ENCODE results near the gene REN. TPM values are rescaled to one million over a fixed set of nuclear protein-coding genes. Genes with fewer than 3 reads are reported as not detected.

Gene REN
- total and polyA plus RNA-seq, 2 of the 13 experiments (the other 11 are each of a cell fraction or from before 2014, with no cell fraction given), result not detected

- TF ChIP-seq ZNF317 (CRISPR knock-in tag; IDR thresholded peaks at IDR 0.05) (peak; percentile 84; the same call in 1 of the 2 replicates), HMG20B (CRISPR knock-in tag; conservative IDR thresholded peaks at IDR 0.05) (no peak), ZBTB34 (CRISPR knock-in tag; IDR thresholded peaks at IDR 0.05) (no peak), PAXIP1 (CRISPR knock-in tag; conservative IDR thresholded peaks at IDR 0.05) (0 out of 2 replicates have a peak, but pooled peaks have one; percentile 15)
Observed at GRCh38 chr1:204180133-204180532, 14.0 kb upstream of the REN start (continued).

GRCh38 chr1:204178487-204179281, 12.5 kb upstream of the REN start:
- Histone ChIP-seq H3K9ac (ENCODE audit: insufficient read depth, low read depth, low read length) (no peak overlapping the region), H3K4me1 (ENCODE audit: insufficient read depth, low read length) (peaks cover 21% of the 10 kb centered on the region), H2AFZ (ENCODE audit: low read length) (no peak overlapping the region), H3K27me3 (ENCODE audit: control insufficient read depth in 1 of 2, insufficient read depth in 2 of 2, low read length in 2 of 2) (peaks cover 0 to 11% of the 10 kb centered on the region in 2 experiments; a peak in 1 of 5 replicates), H3K27ac (ENCODE audit: extremely low read length, insufficient read depth, low read length) (no peak overlapping the region), H3K36me3 (replicated peaks in 1 of 2; ENCODE audit: control insufficient read depth in 1 of 2, insufficient read depth in 2 of 2, low read length in 2 of 2) (no peaks in the 10 kb centered on the region), H3K4me2 (ENCODE audit: low read depth, low read length) (no peak overlapping the region), H3K4me3 (replicated peaks in 1 of 3; ENCODE audit: insufficient read depth in 1 of 3, low read depth in 2 of 3, low read length in 3 of 3) (no peak overlapping the region), H4K20me1 (ENCODE audit: insufficient read depth, low read length) (no peaks in the 10 kb centered on the region), H3K79me2 (ENCODE audit: insufficient read depth, low read length) (no peaks in the 10 kb centered on the region), H3K9me3 (ENCODE audit: low read length) (no peaks in the 10 kb centered on the region)
- DNase-seq (ENCODE audit: low spot score) (no peak), ATAC-seq (peak; percentile 31; the same call in 1 of the 3 replicates), FAIRE-seq (no peak)
- 54% methylated on average over 4 of the region's 7 CpGs for WGBS (ENCODE audit: low lambda C conversion rate)
- TF ChIP-seq ZSCAN29 (CRISPR knock-in tag; conservative IDR thresholded peaks at IDR 0.05), result no peak
- TF ChIP-seq REST (IDR thresholded peaks at IDR 0.05; ENCODE audit: borderline replicate concordance in 1 of 2, low read depth in 1 of 2, low read length in 2 of 2), result peak in 1 of 2 experiments; percentile 10; a peak in 1 of 4 replicates
- BruUV-seq (replicated peaks), result no TSS peak
- in situ Hi-C loops (cut with HindIII; ENCODE audit: extremely low pct_ligation_motif_present, low pct_unique_long_range_greater_than_20kb) (no loop called here), intact Hi-C loops (cut with micrococcal nuclease; ENCODE audit: unreplicated experiment) (no loop called here)
- ChIA-PET CTCF (ENCODE audit: low intra/inter-chr PET ratio, low total read pairs) (no interaction called here), POLR2A (interaction anchor here (2.4 kb wide), 1 partner anchor 12 kb away, joined by 7 read pairs; no protein-coding TSS in a partner anchor)

Data from HepG2 (cell line).